GM19438 (cell line): ENCODE measurements around the gene ROBO2.

Source experiments
- ATAC-seq: cut with Tn5 transposase; IDR thresholded peaks from one replicate; pipeline ENCODE4 v1.9.1; 2021; ENCODE audit warnings: low read depth; ENCODE audit not compliant: unreplicated experiment

Gene ROBO2, protein sequence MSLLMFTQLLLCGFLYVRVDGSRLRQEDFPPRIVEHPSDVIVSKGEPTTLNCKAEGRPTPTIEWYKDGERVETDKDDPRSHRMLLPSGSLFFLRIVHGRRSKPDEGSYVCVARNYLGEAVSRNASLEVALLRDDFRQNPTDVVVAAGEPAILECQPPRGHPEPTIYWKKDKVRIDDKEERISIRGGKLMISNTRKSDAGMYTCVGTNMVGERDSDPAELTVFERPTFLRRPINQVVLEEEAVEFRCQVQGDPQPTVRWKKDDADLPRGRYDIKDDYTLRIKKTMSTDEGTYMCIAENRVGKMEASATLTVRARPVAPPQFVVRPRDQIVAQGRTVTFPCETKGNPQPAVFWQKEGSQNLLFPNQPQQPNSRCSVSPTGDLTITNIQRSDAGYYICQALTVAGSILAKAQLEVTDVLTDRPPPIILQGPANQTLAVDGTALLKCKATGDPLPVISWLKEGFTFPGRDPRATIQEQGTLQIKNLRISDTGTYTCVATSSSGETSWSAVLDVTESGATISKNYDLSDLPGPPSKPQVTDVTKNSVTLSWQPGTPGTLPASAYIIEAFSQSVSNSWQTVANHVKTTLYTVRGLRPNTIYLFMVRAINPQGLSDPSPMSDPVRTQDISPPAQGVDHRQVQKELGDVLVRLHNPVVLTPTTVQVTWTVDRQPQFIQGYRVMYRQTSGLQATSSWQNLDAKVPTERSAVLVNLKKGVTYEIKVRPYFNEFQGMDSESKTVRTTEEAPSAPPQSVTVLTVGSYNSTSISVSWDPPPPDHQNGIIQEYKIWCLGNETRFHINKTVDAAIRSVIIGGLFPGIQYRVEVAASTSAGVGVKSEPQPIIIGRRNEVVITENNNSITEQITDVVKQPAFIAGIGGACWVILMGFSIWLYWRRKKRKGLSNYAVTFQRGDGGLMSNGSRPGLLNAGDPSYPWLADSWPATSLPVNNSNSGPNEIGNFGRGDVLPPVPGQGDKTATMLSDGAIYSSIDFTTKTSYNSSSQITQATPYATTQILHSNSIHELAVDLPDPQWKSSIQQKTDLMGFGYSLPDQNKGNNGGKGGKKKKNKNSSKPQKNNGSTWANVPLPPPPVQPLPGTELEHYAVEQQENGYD (N-terminal part only)

GRCh38 chr3:77039606-77040171 is at the start of gene ROBO2:
TSS of gene ROBO2 (plus strand) at chr3:77040099. CDS start at chr3:77040786, 687 bp downstream.
- no peak for ATAC-seq

GRCh38 chr3:76990606-76991005 is 49.3 kb upstream of the ROBO2 start:
- ATAC-seq, result no peak

GRCh38 chr3:76991165-76991564 is 48.7 kb upstream of the ROBO2 start:
- no peak for ATAC-seq

DNA sequence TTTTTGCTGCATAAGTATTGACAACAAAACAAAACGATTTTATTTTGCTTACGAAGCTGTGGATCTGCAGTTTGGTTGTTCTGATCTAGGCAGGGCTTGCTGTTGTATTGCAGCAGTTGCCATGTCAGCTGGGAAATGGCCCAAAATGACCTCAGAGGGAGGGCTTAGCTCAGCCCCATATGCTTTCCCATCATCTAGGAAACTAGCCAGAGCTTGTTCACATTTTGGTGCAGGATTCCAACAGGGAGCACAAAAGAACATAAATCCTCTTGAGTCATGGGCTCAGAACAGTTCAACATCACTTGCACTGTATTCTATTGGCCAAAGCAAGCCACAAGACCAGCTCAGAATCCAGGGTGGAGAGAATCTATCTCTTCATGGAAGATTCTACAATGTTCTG is 42.2 kb upstream of the ROBO2 start:
- no peak for ATAC-seq

DNA sequence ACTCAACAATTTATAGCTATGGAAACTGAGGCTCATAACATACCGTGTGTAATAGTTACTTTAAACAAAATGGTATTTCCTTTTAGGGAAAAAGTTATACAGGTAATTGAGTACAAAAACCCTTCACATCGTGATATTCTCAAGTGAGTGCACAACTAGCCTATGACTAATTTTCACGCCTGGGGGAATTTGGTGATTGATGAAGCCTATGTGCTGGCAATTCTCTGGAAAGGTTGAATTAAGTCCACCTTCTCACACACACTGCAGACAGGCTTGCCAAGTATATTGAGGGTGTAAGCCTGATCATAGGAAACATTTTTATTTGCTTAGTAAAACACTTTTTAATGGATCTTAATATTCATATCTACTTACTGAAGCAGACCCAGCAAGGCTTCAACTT is 41.3 kb upstream of the ROBO2 start:
- ATAC-seq, result no peak

GRCh38 chr3:77001062-77001701 is 38.7 kb upstream of the ROBO2 start:
- ATAC-seq, result no peak

DNA sequence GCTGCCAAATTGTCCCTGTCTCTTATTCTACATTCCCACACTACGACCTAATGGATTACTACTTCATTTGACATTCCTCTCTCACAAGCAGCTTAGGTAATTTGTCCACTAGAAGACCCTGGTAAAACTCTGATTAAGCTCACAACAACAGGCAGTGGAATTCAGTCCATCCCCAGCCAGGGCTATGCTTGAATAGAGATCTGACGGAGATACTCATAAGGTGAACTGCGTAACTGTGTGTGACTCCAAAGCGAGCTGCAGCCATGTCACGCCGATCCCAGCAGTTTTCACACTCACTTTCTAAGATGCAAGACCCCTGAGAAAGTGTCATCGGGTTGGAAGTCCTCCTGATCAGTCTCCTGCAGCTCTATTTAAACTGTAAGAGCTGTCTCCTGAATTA is 25.7 kb upstream of the ROBO2 start:
- ATAC-seq, result no peak

DNA sequence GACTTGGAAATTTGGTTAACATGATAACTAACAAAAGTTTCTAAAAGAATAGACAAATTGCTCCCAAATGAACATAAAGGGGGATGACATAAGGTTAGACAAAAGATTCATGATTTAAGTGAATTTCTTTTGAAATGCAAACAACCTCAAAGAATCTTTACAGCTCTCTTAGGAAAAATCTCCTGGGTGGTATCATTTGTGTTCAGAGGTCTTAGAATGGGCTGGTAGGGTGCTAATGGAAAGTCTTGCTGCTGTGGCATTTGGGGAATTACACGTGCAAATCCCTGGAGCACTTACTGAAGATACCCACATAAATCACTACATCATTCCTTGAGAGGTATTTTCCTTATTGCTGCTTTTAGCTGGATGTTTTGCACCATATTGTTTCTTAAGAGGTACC is 14.4 kb upstream of the ROBO2 start:
- no peak for ATAC-seq

DNA sequence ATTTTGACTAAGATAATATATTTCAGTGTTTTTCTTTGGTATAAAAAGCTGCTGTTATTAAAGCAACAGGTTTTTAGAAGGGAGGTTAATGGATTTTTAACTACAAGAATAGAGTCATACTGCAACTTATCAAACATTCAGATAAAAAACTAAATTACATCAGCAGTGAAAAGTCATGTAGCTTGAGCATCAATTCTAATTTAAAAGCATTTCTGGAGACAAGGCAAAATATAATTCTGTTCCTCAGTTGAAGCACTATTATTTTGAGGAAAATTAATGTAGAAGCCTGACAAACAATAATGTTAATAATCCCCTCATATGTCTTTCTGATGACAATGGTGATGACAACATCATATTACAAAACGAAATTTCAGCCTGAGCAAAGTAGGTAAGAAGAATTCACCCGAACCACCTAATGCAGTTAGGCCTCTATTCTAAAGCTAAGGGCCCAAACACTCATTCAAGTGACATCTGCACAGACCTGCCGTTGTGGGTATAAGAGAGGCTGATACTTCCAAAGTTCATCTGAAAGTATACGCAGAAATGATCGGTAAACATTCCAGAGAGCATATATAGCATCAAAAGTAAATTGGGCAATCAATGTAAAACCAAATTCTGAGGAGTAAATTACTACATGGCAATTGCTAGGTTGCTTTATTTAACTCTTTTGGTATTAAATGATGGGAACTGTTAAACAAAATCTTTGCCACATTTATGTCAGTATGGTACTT is 12.8 kb upstream of the ROBO2 start:
- no peak for ATAC-seq

- no peak for ATAC-seq
Observed at GRCh38 chr3:77028005-77028404, 11.9 kb upstream of the ROBO2 start.

DNA sequence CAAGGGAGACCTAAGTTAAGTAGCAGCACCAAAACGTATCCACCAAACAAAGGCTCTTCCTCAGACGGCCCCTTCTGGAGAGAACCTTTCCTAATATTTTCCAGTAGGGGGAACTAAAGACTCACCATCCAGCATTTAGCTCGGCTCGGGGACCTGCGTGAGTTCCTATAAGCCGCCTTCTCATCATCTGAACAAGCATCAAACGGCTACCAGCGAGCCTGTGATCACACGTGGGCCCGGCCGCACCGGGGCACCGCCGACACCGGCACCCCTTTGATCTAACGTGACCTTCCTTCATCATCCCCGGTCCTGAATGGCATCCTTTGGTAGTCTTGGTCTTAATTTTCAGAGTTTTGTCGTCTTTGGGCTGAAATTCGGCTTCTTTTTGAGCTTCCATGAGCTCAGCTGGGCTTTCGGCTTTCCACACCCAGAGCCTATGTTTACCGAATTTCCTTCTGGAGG is 1.4 kb upstream of the ROBO2 start:
- ATAC-seq, result no peak

GRCh38 chr3:77038930-77039605 is 831 bp upstream of the ROBO2 start:
- ATAC-seq, result no peak

GRCh38 chr3:77040216-77040615 is 317 bp downstream of the ROBO2 start:
- no peak for ATAC-seq

- ATAC-seq, result no peak
Observed at GRCh38 chr3:77040926-77041722, 1.2 kb downstream of the ROBO2 start.

GRCh38 chr3:77041811-77042210 is 1.9 kb downstream of the ROBO2 start:
- no peak for ATAC-seq

DNA sequence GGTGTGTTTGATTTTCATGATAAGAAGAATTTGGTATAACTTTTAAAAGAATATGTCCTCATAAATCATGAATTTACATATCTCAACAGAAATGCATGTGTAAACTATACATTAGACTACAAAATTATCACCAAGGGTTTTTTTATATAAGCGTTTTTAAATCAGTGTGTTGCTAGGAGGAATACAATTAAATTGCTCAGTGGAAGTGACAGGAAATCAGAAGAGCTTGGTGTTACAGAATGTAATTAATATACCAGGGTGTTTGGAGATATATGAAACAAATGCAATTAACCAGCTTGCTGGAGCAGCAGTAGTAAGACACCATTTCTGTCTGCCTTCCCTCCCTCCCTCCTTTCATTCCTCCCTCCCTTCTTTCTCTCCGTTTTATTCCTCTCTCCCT is 2.4 kb downstream of the ROBO2 start:
- ATAC-seq, result no peak

DNA sequence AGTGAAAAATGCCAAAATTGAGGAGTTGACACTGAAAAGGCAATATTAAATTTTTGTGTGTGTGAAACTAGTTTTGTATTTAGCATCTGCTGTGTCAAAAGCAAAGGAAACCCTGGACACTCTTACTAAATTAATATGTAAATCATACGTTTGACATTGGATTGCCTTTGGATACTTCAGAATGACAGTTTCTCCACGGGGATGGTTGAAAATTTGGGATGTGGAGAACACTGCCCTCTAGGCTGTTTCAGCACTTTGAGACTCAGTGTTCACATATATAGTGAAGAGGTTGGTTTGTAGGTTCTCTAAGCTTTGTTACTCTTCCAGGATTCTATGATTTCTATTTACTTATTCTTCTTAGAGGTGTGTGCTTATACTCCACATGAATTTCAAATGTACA is 3.0 kb downstream of the ROBO2 start:
- ATAC-seq, result no peak

DNA sequence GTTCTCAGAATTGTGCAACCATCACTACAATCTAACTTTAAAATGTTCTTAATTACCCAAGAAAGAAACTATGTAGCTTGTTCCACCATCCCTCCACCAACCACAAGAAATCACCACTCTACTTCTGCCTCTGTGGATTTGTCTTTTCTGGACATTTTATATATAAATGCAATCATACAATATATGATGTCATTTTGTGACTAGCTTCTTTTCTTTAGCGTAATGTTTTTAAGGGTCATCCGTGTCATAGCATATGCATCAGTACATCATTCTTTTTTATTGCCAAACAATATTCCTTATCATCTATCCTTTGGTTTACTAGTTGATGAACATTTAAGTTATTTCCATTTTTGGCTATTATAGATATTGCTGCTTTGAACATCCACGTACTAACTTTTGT is 5.8 kb downstream of the ROBO2 start:
- no peak for ATAC-seq
